GM18502 (cell line): Measurements from ENCODE around the gene MEGF11.
"Not testable (repeated sequence)": the region's sequence is repeated elsewhere in the genome, so short reads cannot be mapped to it uniquely, and the experiment has no call there.

Experiments used
- ATAC-seq: cut with Tn5 transposase; IDR thresholded peaks from one replicate; pipeline ENCODE4 v1.9.1; 2021; ENCODE audit warnings: mild to moderate bottlenecking; ENCODE audit not compliant: unreplicated experiment, poor library complexity

The MEGF11 gene

GRCh38 chr15:66278056-66278455 lies 24.5 kb upstream of the MEGF11 start:
- ATAC-seq, result no peak

- ATAC-seq, result no peak
Measured at GRCh38 chr15:66276546-66276945, 23.0 kb upstream of the MEGF11 start.

- no peak for ATAC-seq
Measured at GRCh38 chr15:66275352-66275751, 21.8 kb upstream of the MEGF11 start.

- ATAC-seq, result no peak
Measured at GRCh38 chr15:66270932-66271331, 17.4 kb upstream of the MEGF11 start.

- ATAC-seq, result no peak
Measured at GRCh38 chr15:66269326-66270090, 16.0 kb upstream of the MEGF11 start.

GRCh38 chr15:66264859-66265513 lies 11.4 kb upstream of the MEGF11 start:
- no peak for ATAC-seq

- not testable (repeated sequence) for ATAC-seq
Measured at GRCh38 chr15:66262837-66263236, 9.3 kb upstream of the MEGF11 start.

- ATAC-seq, result no peak
Measured at GRCh38 chr15:66261056-66261455, 7.5 kb upstream of the MEGF11 start.

GRCh38 chr15:66256692-66257091 lies 3.1 kb upstream of the MEGF11 start:
- ATAC-seq, result no peak

GRCh38 chr15:66254951-66255676 lies 1.6 kb upstream of the MEGF11 start:
- ATAC-seq, result no peak

GRCh38 chr15:66254089-66254950 lies 770 bp upstream of the MEGF11 start:
- no peak for ATAC-seq

- ATAC-seq, result no peak
Measured at GRCh38 chr15:66252685-66253417, 699 bp downstream of the MEGF11 start.

- ATAC-seq, result no peak
Measured at GRCh38 chr15:66251790-66252684, 1.5 kb downstream of the MEGF11 start.

- ATAC-seq, result no peak
Measured at GRCh38 chr15:66251065-66251789, 2.3 kb downstream of the MEGF11 start.

GRCh38 chr15:66249605-66250174 lies 3.9 kb downstream of the MEGF11 start:
- ATAC-seq, result no peak

GRCh38 chr15:66246937-66247336 lies 6.6 kb downstream of the MEGF11 start:
- ATAC-seq, result no peak

GRCh38 chr15:66245832-66246231 lies 7.7 kb downstream of the MEGF11 start:
- ATAC-seq, result not testable (repeated sequence)

- ATAC-seq, result no peak
Measured at GRCh38 chr15:66241908-66242285, 11.7 kb downstream of the MEGF11 start.
